IMR-90 (cell line): ENCODE results near the gene NUBPL. TPM values are rescaled to one million over a fixed set of nuclear protein-coding genes. Genes with fewer than 3 reads are reported as not detected.
A peak's percentile ranks its signal among the peaks of the same experiment; 100 is the strongest.

ENCODE experiments used
- ATAC-seq: fragments of 200-7000 bp; cut with Tn5 transposase; 2 replicates; pipeline ENCODE4 v1.9.1; 2020; ENCODE audit warnings: low read depth, mild to moderate bottlenecking, moderate library complexity
- BruUV-seq: library from RNA; stranded (reverse); fragments of 400-500 nt; replicated peaks from 2 replicates; lab custom pipeline; 2021; lab: Mats Ljungman, UMichigan
- CTCF ChIA-PET: fragments of 300-600 bp; formaldehyde crosslinking; extraction: SDS; loops from one replicate; lab custom pipeline; 2021; ENCODE audit warnings: antibody characterized with exemption; lab: Yijun Ruan, JAX
- POLR2A ChIA-PET: fragments of 300-600 bp; sonication (Branson Sonifier 250); formaldehyde crosslinking; loops from one replicate; lab custom pipeline; 2022; ENCODE audit warnings: antibody characterized with exemption; ENCODE audit not compliant: unreplicated experiment; lab: Charles Lee
- DNase-seq: peaks from one replicate; pipeline ENCODE4 v3.0.0; 2013
- H2AFZ ChIP-seq: replicated peaks from 2 replicates; pipeline ENCODE3; 2013; ENCODE audit warnings: low read length, mild to moderate bottlenecking; ENCODE audit not compliant: poor library complexity
- H2AK5ac ChIP-seq: 2 replicates; pipeline ENCODE4 v1.6.1; 2013; ENCODE audit warnings: low read depth, low read length, inconsistent platforms
- H2AK9ac ChIP-seq: replicated peaks from 2 replicates; pipeline ENCODE3; 2013; ENCODE audit warnings: mild to moderate bottlenecking, low read depth, low read length, moderate library complexity; ENCODE audit not compliant: poor library complexity
- H2BK120ac ChIP-seq: 2 replicates; pipeline ENCODE4 v1.6.1; 2013; ENCODE audit warnings: low read depth, low read length, inconsistent platforms
- H2BK15ac ChIP-seq: 3 replicates; pipeline ENCODE4 v1.6.1; 2013; ENCODE audit warnings: low read depth, low read length, inconsistent platforms
- H2BK20ac ChIP-seq: 2 replicates; pipeline ENCODE4 v1.6.1; 2013; ENCODE audit warnings: low read depth, mild to moderate bottlenecking, inconsistent platforms, low read length, moderate library complexity
- H2BK5ac ChIP-seq: 2 replicates; pipeline ENCODE4 v1.6.1; 2013; ENCODE audit warnings: mild to moderate bottlenecking, low read depth, low read length, inconsistent platforms; ENCODE audit not compliant: poor library complexity, severe bottlenecking
- H3K14ac ChIP-seq: replicated peaks from 2 replicates; pipeline ENCODE4 v1.6.1; 2013; ENCODE audit warnings: low read depth, low read length, inconsistent platforms
- H3K18ac ChIP-seq: 2 replicates; pipeline ENCODE4 v1.6.1; 2013; ENCODE audit warnings: low read depth, low read length, control low read depth
- H3K23ac ChIP-seq: 2 replicates; pipeline ENCODE4 v1.6.1; 2013; ENCODE audit warnings: low read depth, low read length, inconsistent platforms
- H3K27ac ChIP-seq: 2 replicates; pipeline ENCODE4 v1.5.1; 2013; ENCODE audit warnings: mild to moderate bottlenecking, control low read depth, low read length; ENCODE audit not compliant: insufficient read depth
- H3K27me3 ChIP-seq: 2 replicates; pipeline ENCODE4 v1.6.1; 2013; ENCODE audit warnings: low read length; ENCODE audit not compliant: control insufficient read depth, insufficient read depth
- H3K36me3 ChIP-seq: 2 replicates; pipeline ENCODE4 v1.6.1; 2013; ENCODE audit warnings: low read length, mixed read lengths; ENCODE audit not compliant: control insufficient read depth, insufficient read depth
- H3K4ac ChIP-seq: 2 replicates; pipeline ENCODE4 v1.6.1; 2013; ENCODE audit warnings: low read depth, low read length, inconsistent platforms
- H3K4me1 ChIP-seq: 2 replicates; pipeline ENCODE4 v1.6.1; 2013; ENCODE audit warnings: low read length, mixed read lengths; ENCODE audit not compliant: control insufficient read depth, insufficient read depth
- H3K4me2 ChIP-seq: 2 replicates; pipeline ENCODE4 v1.6.1; 2013; ENCODE audit warnings: low read depth, mild to moderate bottlenecking, control low read depth, low read length, moderate library complexity
- H3K4me3 ChIP-seq: 2 replicates; pipeline ENCODE4 v1.5.1; 2013; ENCODE audit warnings: low read depth, mild to moderate bottlenecking, control low read depth, low read length, moderate library complexity; ENCODE audit not compliant: insufficient read depth
- H3K56ac ChIP-seq: 2 replicates; pipeline ENCODE4 v1.6.1; 2013; ENCODE audit warnings: low read length, inconsistent platforms; ENCODE audit not compliant: insufficient read depth; ENCODE audit errors: extremely low read depth
- H3K79me1 ChIP-seq, 2 experiments: 2 replicates each; pipeline ENCODE4 v1.6.1; 2013; ENCODE audit warnings: low read length in 2 of 2, inconsistent platforms in 1 of 2, low read depth in 1 of 2
- H3K9ac ChIP-seq: 2 replicates; pipeline ENCODE4 v1.6.1; 2013; ENCODE audit warnings: low read depth, low read length, control low read depth
- H3K9me1 ChIP-seq: 2 replicates; pipeline ENCODE4 v1.6.1; 2013; ENCODE audit warnings: low read length, inconsistent platforms; ENCODE audit not compliant: insufficient read depth
- H3K9me3 ChIP-seq: 2 replicates; pipeline ENCODE4 v1.6.1; 2013; ENCODE audit warnings: low read length; ENCODE audit not compliant: control insufficient read depth, insufficient read depth
- H4K20me1 ChIP-seq: 2 replicates; pipeline ENCODE4 v1.6.1; 2013; ENCODE audit warnings: low read length, inconsistent platforms; ENCODE audit not compliant: insufficient read depth
- H4K5ac ChIP-seq: 2 replicates; pipeline ENCODE4 v1.6.1; 2013; ENCODE audit warnings: mild to moderate bottlenecking, low read depth, low read length, control low read depth
- H4K8ac ChIP-seq, 2 experiments: 2 replicates each; pipeline ENCODE4 v1.6.1; 2013; ENCODE audit warnings: low read depth in 2 of 2, low read length in 2 of 2, control low read depth in 1 of 2, inconsistent platforms in 1 of 2
- H4K91ac ChIP-seq: 2 replicates; pipeline ENCODE4 v1.6.1; 2013; ENCODE audit warnings: low read depth, low read length, inconsistent platforms; ENCODE audit not compliant: insufficient read depth
- BHLHE40 ChIP-seq: fragments of 150-350 bp; IDR thresholded peaks from 2 replicates; pipeline ENCODE4 v1.6.1; 2016; ENCODE audit warnings: mild to moderate bottlenecking, low read depth, low read length
- CEBPB ChIP-seq: IDR thresholded peaks from 2 replicates; pipeline ENCODE4 v1.6.1; 2012; ENCODE audit warnings: low read depth, low read length, improper control_type of control experiment
- FOS ChIP-seq: fragments of 150-350 bp; IDR thresholded peaks from 2 replicates; pipeline ENCODE4 v1.6.1; 2016; ENCODE audit warnings: low read depth, low read length
- WGBS, 2 experiments: methylation state at CpG; one replicate each; pipeline versions ENCODE4 v1.1.5 to v1.1.7; 2013; ENCODE audit warnings: missing lambda C conversion rate in 2 of 2; ENCODE audit not compliant: insufficient read length in 1 of 2; ENCODE audit errors: extremely low coverage in 2 of 2; 5-methylcytosine and 5-hydroxymethylcytosine counted together
- dilution Hi-C: fragments of 300-500 bp; cut with HindIII; formaldehyde crosslinking; loops from one replicate; pipeline ENCODE4 v1.14.3; 2018; ENCODE audit warnings: low sequenced_read_pairs; ENCODE audit not compliant: unreplicated experiment
- in situ Hi-C: fragments of 300-500 bp; cut with MboI; formaldehyde crosslinking; loops from 3 replicates; pipeline ENCODE4 v1.14.3; 2019; ENCODE audit warnings: low sequenced_read_pairs, inconsistent platforms, mixed read lengths
- intact Hi-C: fragments of 100-400 bp; cut with micrococcal nuclease; formaldehyde crosslinking; loops from 2 replicates; pipeline ENCODE4 v1.10.0; 2022
- polyA plus RNA-seq, 3 experiments: library from polyadenylated mRNA; depleted of rRNA; stranded (reverse); fragments of >200 nt; gene quantifications; 2 replicates each; pipeline ENCODE4 v1.2.3, GENCODE V29; 2012; ENCODE audit warnings: low replicate concordance in 1 of 3
- total RNA-seq: library from RNA; depleted of rRNA; stranded (reverse); fragments of >200 nt; gene quantifications from 2 replicates; pipeline ENCODE4 v1.2.3, GENCODE V29; 2012

The NUBPL gene
- total and polyA plus RNA-seq, 2 of the 4 experiments (the other 2 are of a cell fraction), result 5.4 to 11.5 TPM

- Histone ChIP-seq H2AK9ac (no peak overlapping the region), H3K4me1 (no peaks in the 10 kb centered on the region), H3K27me3 (no peaks in the 10 kb centered on the region), H3K9ac (no peak overlapping the region), H2BK5ac (no peak overlapping the region), H3K4me2 (no peak overlapping the region), H3K4ac (no peak overlapping the region), H3K18ac (no peak overlapping the region), H3K9me3 (no peaks in the 10 kb centered on the region), H2AFZ (no peak overlapping the region), H2BK20ac (no peak overlapping the region), H3K9me1 (no peaks in the 10 kb centered on the region), H3K36me3 (no peaks in the 10 kb centered on the region), H2BK15ac (no peak overlapping the region), H4K20me1 (no peaks in the 10 kb centered on the region), H3K23ac (no peak overlapping the region), H4K91ac (no peak overlapping the region), H2BK120ac (no peak overlapping the region), H4K5ac (no peak overlapping the region), H4K8ac (no peak overlapping the region), H3K14ac (no peak overlapping the region), H3K4me3 (no peak overlapping the region), H3K79me1 (no peaks in the 10 kb centered on the region), H3K56ac (no peak overlapping the region), H3K27ac (no peak overlapping the region), H2AK5ac (no peak overlapping the region)
- BruUV-seq, result no TSS peak
- peak; percentile 75 for ATAC-seq
- TF ChIP-seq FOS (peak; percentile 65; the same call in 1 of the 2 replicates), CEBPB (0 out of 2 replicates have a peak, but pooled peaks have one; percentile 11), BHLHE40 (no peak)
- DNase-seq, result peak; percentile 56
- intact Hi-C loops, result no loop called here
- dilution Hi-C loops, result no loop called here
- ChIA-PET POLR2A (no interaction called here), CTCF (no interaction called here)
- 80% methylated on average over 1 of the region's 1 CpG; no CpG with 5 or more reads in 1 of the 2 experiments for WGBS, 2 experiments
- in situ Hi-C loops, result no loop called here
These were observed 297.7 kb downstream of the NUBPL start for GRCh38 chr14:31858868-31859267.
